HCT116 (cell line): ENCODE data around the gene CTIF. TPM values are rescaled to one million over a fixed set of nuclear protein-coding genes. Genes with fewer than 3 reads are reported as not detected.

ENCODE experiments used
- ATAC-seq: fragments of 200-7000 bp; cut with Tn5 transposase; 2 replicates; pipeline ENCODE4 v1.9.1; 2020; ENCODE audit warnings: mild to moderate bottlenecking, moderate library complexity
- BruUV-seq: library from RNA; stranded (reverse); fragments of 400-500 nt; replicated peaks from 2 replicates; lab custom pipeline; 2021; lab: Mats Ljungman, UMichigan
- CTCF ChIA-PET: fragments of 300-600 bp; sonication (Branson Sonifier 250); formaldehyde crosslinking; loops from one replicate; lab custom pipeline; 2021; ENCODE audit warnings: antibody characterized with exemption; lab: Charles Lee
- POLR2A ChIA-PET: fragments of 300-600, 350-600 bp; sonication (Branson Sonifier 250); formaldehyde crosslinking; loops from one replicate; lab custom pipeline; 2021; ENCODE audit warnings: antibody characterized with exemption; lab: Charles Lee
- RAD21 ChIA-PET, 2 experiments: fragments of 300-600 bp; sonication (Branson Sonifier 250); formaldehyde crosslinking; loops; one replicate each; lab custom pipeline; 2023; ENCODE audit warnings: low total read pairs in 2 of 2; ENCODE audit not compliant: uncharacterized antibody in 2 of 2, unreplicated experiment in 2 of 2, low non-redundant PET in 1 of 2; lab: Charles Lee
- DNase-seq: peaks from one replicate; pipeline ENCODE4 v3.0.0-alpha.2; 2010; ENCODE audit warnings: low read depth, low spot score
- H2AFZ ChIP-seq: fragments of 200-600 bp; shearing (Covaris generic), sonication (generic); 2 replicates; pipeline ENCODE4 v1.6.1; 2017; ENCODE audit warnings: low read depth, mixed run types, mixed read lengths, antibody characterized with exemption, low read length; ENCODE audit not compliant: poor library complexity, severe bottlenecking
- H3K27ac ChIP-seq: 2 replicates; pipeline ENCODE4 v1.5.1; 2012; ENCODE audit warnings: low read depth, low read length
- H3K27me3 ChIP-seq: fragments of 200-600 bp; sonication (generic); 2 replicates; pipeline ENCODE4 v1.6.1; 2016; ENCODE audit warnings: mixed run types, low read length, mixed read lengths; ENCODE audit not compliant: insufficient read depth
- H3K36me3 ChIP-seq, 2 experiments: fragments of 200-500 bp in 1 of 2; fragments of 200-600 bp in 1 of 2; sonication (Bioruptor generic) in 1 of 2; sonication (generic) in 1 of 2; 2 replicates each; pipeline versions ENCODE4 v1.5.1 to v1.6.1; 2014 to 2016; ENCODE audit warnings: low read length in 2 of 2, inconsistent platforms in 1 of 2, mixed read lengths in 1 of 2, mixed run types in 1 of 2; ENCODE audit not compliant: insufficient read depth in 2 of 2, control insufficient read depth in 1 of 2
- H3K4me1 ChIP-seq, 2 experiments: fragments of 200-600 bp in 1 of 2; sonication (generic) in 1 of 2; 2 replicates each; pipeline versions ENCODE4 v1.5.1 to v1.6.1; 2012 to 2017; ENCODE audit warnings: low read length in 2 of 2, inconsistent platforms in 1 of 2, mild to moderate bottlenecking in 1 of 2, mixed read lengths in 1 of 2, mixed run types in 1 of 2, moderate library complexity in 1 of 2; ENCODE audit not compliant: insufficient read depth in 2 of 2, control insufficient read depth in 1 of 2
- H3K4me2 ChIP-seq: fragments of 200-600 bp; sonication (generic); 2 replicates; pipeline ENCODE4 v1.6.1; 2017; ENCODE audit warnings: mixed run types, low read length, mixed read lengths
- H3K4me3 ChIP-seq, 2 experiments: fragments of 200-600 bp in 1 of 2; sonication (generic) in 1 of 2; replicated peaks in 1 of 2; 2 replicates each; pipeline ENCODE4 v1.5.1; 2011 to 2016; ENCODE audit warnings: low read length in 2 of 2, control low read depth in 1 of 2, low read depth in 1 of 2, mild to moderate bottlenecking in 1 of 2, mixed read lengths in 1 of 2, mixed run types in 1 of 2
- H3K79me2 ChIP-seq: fragments of 200-600 bp; sonication (generic); 2 replicates; pipeline ENCODE4 v1.6.1; 2017; ENCODE audit warnings: mild to moderate bottlenecking, mixed run types, low read length, moderate library complexity, mixed read lengths; ENCODE audit not compliant: insufficient read depth
- H3K9ac ChIP-seq: fragments of 200-600 bp; sonication (generic); 2 replicates; pipeline ENCODE4 v1.6.1; 2016; ENCODE audit warnings: low read length, mixed read lengths
- H3K9me2 ChIP-seq: fragments of 200-600 bp; sonication (generic), shearing (Covaris generic); 2 replicates; pipeline ENCODE4 v1.6.1; 2017; ENCODE audit warnings: mixed run types, mild to moderate bottlenecking, moderate library complexity; ENCODE audit not compliant: insufficient read depth
- H3K9me3 ChIP-seq, 2 experiments: fragments of 200-500 bp in 1 of 2; fragments of 200-600 bp in 1 of 2; sonication (Bioruptor generic) in 1 of 2; sonication (generic) in 1 of 2; 2 replicates each; pipeline ENCODE4 v1.6.1; 2014 to 2017; ENCODE audit warnings: low read length in 2 of 2, mixed read lengths in 2 of 2, inconsistent platforms in 1 of 2, low read depth in 1 of 2, mild to moderate bottlenecking in 1 of 2, mixed run types in 1 of 2, moderate library complexity in 1 of 2; ENCODE audit not compliant: control insufficient read depth in 1 of 2, insufficient read depth in 1 of 2
- H4K20me1 ChIP-seq: fragments of 200-600 bp; sonication (generic), shearing (Covaris generic); 2 replicates; pipeline ENCODE4 v1.6.1; 2017; ENCODE audit warnings: mixed run types, mild to moderate bottlenecking, moderate library complexity; ENCODE audit not compliant: insufficient read depth
- ATF3 ChIP-seq: IDR thresholded peaks from 2 replicates; pipeline ENCODE4 v1.6.1; 2012
- CEBPB ChIP-seq: IDR thresholded peaks from 2 replicates; pipeline ENCODE4 v1.6.1; 2012; ENCODE audit warnings: low read depth
- CTCF ChIP-seq, 3 experiments: fragments of 200-600 bp in 1 of 3; sonication (generic) in 1 of 3; IDR thresholded peaks in 2 of 3; conservative IDR thresholded peaks in 1 of 3; 2 replicates each; pipeline ENCODE4 v1.5.1; 2012 to 2017; ENCODE audit warnings: low read depth in 2 of 3, low read length in 2 of 3, antibody characterized with exemption in 1 of 3, borderline replicate concordance in 1 of 3, control low read depth in 1 of 3, mild to moderate bottlenecking in 1 of 3, mixed read lengths in 1 of 3, mixed run types in 1 of 3, moderate library complexity in 1 of 3; ENCODE audit not compliant: insufficient read depth in 1 of 3
- EGR1 ChIP-seq: IDR thresholded peaks from 2 replicates; pipeline ENCODE4 v1.6.1; 2012; ENCODE audit warnings: low read depth
- ELF1 ChIP-seq: IDR thresholded peaks from 2 replicates; pipeline ENCODE4 v1.6.1; 2012; ENCODE audit warnings: low read depth, borderline replicate concordance
- EZH2phosphoT487 ChIP-seq: fragments of 200-600 bp; IDR thresholded peaks from 2 replicates; pipeline ENCODE4 v1.6.1; 2018; ENCODE audit warnings: antibody characterized with exemption, borderline replicate concordance
- FOSL1 ChIP-seq: IDR thresholded peaks from 2 replicates; pipeline ENCODE4 v1.6.1; 2012; ENCODE audit warnings: low read depth
- MAX ChIP-seq: IDR thresholded peaks from 2 replicates; pipeline ENCODE4 v1.6.1; 2012
- SIN3A ChIP-seq: IDR thresholded peaks from 2 replicates; pipeline ENCODE4 v1.6.1; 2012; ENCODE audit warnings: low read depth
- SRF ChIP-seq: IDR thresholded peaks from 2 replicates; pipeline ENCODE4 v1.6.1; 2012; ENCODE audit warnings: low read depth
- YY1 ChIP-seq: IDR thresholded peaks from 2 replicates; pipeline ENCODE4 v1.6.1; 2011; ENCODE audit warnings: low read length, low read depth, moderate library complexity, mild to moderate bottlenecking; ENCODE audit not compliant: insufficient replicate concordance; ENCODE audit errors: extremely low read depth
- ZFX ChIP-seq: fragments of 450-650 bp; IDR thresholded peaks from 2 replicates; pipeline ENCODE4 v1.6.1; 2017
- intact Hi-C: fragments of 100-400 bp; cut with micrococcal nuclease; formaldehyde crosslinking; loops from 2 replicates; pipeline ENCODE4 v1.10.0; 2022
- total RNA-seq: library from RNA; stranded (reverse); gene quantifications from one replicate; pipeline ENCODE4 v1.2.1, GENCODE V29; 2021; ENCODE audit not compliant: unreplicated experiment
- TF ChIP-seq, protein P1 (sequence below): IDR thresholded peaks from 2 replicates; pipeline ENCODE4 v1.6.1; 2012; ENCODE audit warnings: low read depth

Gene CTIF
- total RNA-seq, 1 experiment from 2014 or later = 19.7 TPM

- ATAC-seq (no peak), DNase-seq (no peak)
- Histone ChIP-seq H3K27me3 (no peaks in the 10 kb centered on the region), H3K4me1 (peaks cover 0 to 7% of the 10 kb centered on the region in 2 experiments; a peak in 2 of 4 replicates)
- POLR2A ChIA-PET = no interaction called here
- BruUV-seq = no TSS peak
- no peak for TF ChIP-seq ELF1
- no peak for TF ChIP-seq ATF3
- TF ChIP-seq CEBPB = no peak
- no peak for TF ChIP-seq SIN3A
- TF ChIP-seq EZH2phosphoT487 = no peak
- TF ChIP-seq CTCF (IDR thresholded peaks at IDR 0.05 in 2 of 3, conservative IDR thresholded peaks at IDR 0.05 in 1 of 3; ENCODE audit: borderline replicate concordance in 1 of 3, insufficient read depth in 1 of 3, low read depth in 2 of 3, low read length in 2 of 3) = no peak
- TF ChIP-seq ZFX = no peak
- no peak for TF ChIP-seq SRF
- TF ChIP-seq EGR1 = no peak
- no peak for TF ChIP-seq FOSL1
- TF ChIP-seq YY1 = no peak
- TF ChIP-seq, protein P1, sequence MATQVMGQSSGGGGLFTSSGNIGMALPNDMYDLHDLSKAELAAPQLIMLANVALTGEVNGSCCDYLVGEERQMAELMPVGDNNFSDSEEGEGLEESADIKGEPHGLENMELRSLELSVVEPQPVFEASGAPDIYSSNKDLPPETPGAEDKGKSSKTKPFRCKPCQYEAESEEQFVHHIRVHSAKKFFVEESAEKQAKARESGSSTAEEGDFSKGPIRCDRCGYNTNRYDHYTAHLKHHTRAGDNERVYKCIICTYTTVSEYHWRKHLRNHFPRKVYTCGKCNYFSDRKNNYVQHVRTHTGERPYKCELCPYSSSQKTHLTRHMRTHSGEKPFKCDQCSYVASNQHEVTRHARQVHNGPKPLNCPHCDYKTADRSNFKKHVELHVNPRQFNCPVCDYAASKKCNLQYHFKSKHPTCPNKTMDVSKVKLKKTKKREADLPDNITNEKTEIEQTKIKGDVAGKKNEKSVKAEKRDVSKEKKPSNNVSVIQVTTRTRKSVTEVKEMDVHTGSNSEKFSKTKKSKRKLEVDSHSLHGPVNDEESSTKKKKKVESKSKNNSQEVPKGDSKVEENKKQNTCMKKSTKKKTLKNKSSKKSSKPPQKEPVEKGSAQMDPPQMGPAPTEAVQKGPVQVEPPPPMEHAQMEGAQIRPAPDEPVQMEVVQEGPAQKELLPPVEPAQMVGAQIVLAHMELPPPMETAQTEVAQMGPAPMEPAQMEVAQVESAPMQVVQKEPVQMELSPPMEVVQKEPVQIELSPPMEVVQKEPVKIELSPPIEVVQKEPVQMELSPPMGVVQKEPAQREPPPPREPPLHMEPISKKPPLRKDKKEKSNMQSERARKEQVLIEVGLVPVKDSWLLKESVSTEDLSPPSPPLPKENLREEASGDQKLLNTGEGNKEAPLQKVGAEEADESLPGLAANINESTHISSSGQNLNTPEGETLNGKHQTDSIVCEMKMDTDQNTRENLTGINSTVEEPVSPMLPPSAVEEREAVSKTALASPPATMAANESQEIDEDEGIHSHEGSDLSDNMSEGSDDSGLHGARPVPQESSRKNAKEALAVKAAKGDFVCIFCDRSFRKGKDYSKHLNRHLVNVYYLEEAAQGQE = no peak
- TF ChIP-seq MAX = no peak
- TF ChIP-seq, all 23 proteins: peak for 0
- Histone ChIP-seq H3K79me2 (no peaks in the 10 kb centered on the region), H3K27ac (no peak overlapping the region), H3K36me3 (no peaks in the 10 kb centered on the region), H3K4me3 (no peak overlapping the region), H4K20me1 (no peaks in the 10 kb centered on the region), H3K9me3 (0 out of 4 replicates have a peak, but pooled peaks cover 0 to 3% of the 10 kb centered on the region in 2 experiments), H3K9me2 (no peaks in the 10 kb centered on the region), H3K4me2 (no peak overlapping the region), H3K9ac (no peak overlapping the region), H2AFZ (no peak overlapping the region)
- CTCF ChIA-PET = no interaction called here
- intact Hi-C loops = no loop called here
- RAD21 ChIA-PET = no interaction called here
Measured at GRCh38 chr18:48557640-48558174, 18.9 kb downstream of the CTIF start.
